NCI-H2171 (cell line): ENCODE data around the gene THPO.

Source experiments
- DNase-seq: peaks from one replicate; lab custom pipeline; 2025; lab: John Stamatoyannopoulos, UW

THPO gene

GRCh38 chr3:184362668-184363546 is 15.1 kb downstream of the THPO start:
- DNase-seq, result peak; percentile 98

GRCh38 chr3:184361932-184362667 is 15.9 kb downstream of the THPO start:
- peak; percentile 51 for DNase-seq

- DNase-seq, result peak; percentile 61
Measured at GRCh38 chr3:184361532-184361931, 16.5 kb downstream of the THPO start, which contains the start of the genes CLCN2 and POLR2H. Gene CLCN2, minus strand, starts transcription at chr3:184361605. Its CDS starts 126 bp downstream, at chr3:184361479. Gene POLR2H, plus strand, starts transcription at chr3:184361710. Its CDS starts 1,783 bp downstream, at chr3:184363493.

- no peak for DNase-seq
Measured at GRCh38 chr3:184360929-184361531, 17.0 kb downstream of the THPO start.

GRCh38 chr3:184360070-184360928 is 17.7 kb downstream of the THPO start:
- DNase-seq, result no peak

- no peak for DNase-seq
Measured at GRCh38 chr3:184359610-184360009, 18.4 kb downstream of the THPO start.

- no peak for DNase-seq
Measured at GRCh38 chr3:184358921-184359350, 19.1 kb downstream of the THPO start.

GRCh38 chr3:184358124-184358767 is 19.8 kb downstream of the THPO start:
- no peak for DNase-seq

GRCh38 chr3:184357248-184358123 is 20.5 kb downstream of the THPO start:
- no peak for DNase-seq

GRCh38 chr3:184355261-184356040 is 22.6 kb downstream of the THPO start:
- DNase-seq, result no peak

- DNase-seq, result no peak
Measured at GRCh38 chr3:184354754-184355153, 23.3 kb downstream of the THPO start.

- no peak for DNase-seq
Measured at GRCh38 chr3:184354121-184354728, 23.8 kb downstream of the THPO start.

- DNase-seq, result no peak
Measured at GRCh38 chr3:184353546-184353941, 24.5 kb downstream of the THPO start.

GRCh38 chr3:184352897-184353545 is 25.0 kb downstream of the THPO start:
- DNase-seq, result no peak

- no peak for DNase-seq
Measured at GRCh38 chr3:184352149-184352785, 25.7 kb downstream of the THPO start.

GRCh38 chr3:184351511-184352148 is 26.4 kb downstream of the THPO start:
- DNase-seq, result no peak

GRCh38 chr3:184350618-184351017 is 27.4 kb downstream of the THPO start:
- DNase-seq, result no peak
